B cell (primary cell): ENCODE measurements around the gene TBC1D20. TPM values are rescaled to one million over a fixed set of nuclear protein-coding genes. Genes with fewer than 3 reads are reported as not detected.
"Not testable (repeated sequence)": the region's sequence is repeated elsewhere in the genome, so short reads cannot be mapped to it uniquely, and the experiment has no call there.

ENCODE experiments used
- ATAC-seq: fragments of 200-7000 bp; cut with Tn5 transposase; one replicate; pipeline ENCODE4 v1.10.0; 2021; ENCODE audit warnings: low read depth, mild to moderate bottlenecking, moderate number of reproducible peaks, moderate library complexity
- CTCF ChIA-PET: fragments of 350-600 bp; sonication (Branson Sonifier 250); formaldehyde crosslinking; loops from one replicate; lab custom pipeline; 2021; ENCODE audit warnings: antibody characterized with exemption, inconsistent platforms; lab: Charles Lee
- POLR2A ChIA-PET: fragments of 350-600 bp; sonication (Branson Sonifier 250); formaldehyde crosslinking; loops from one replicate; lab custom pipeline; 2021; ENCODE audit warnings: antibody characterized with exemption; lab: Charles Lee
- DNase-seq: peaks from one replicate; pipeline ENCODE4 v3.0.0; 2013
- H2AFZ ChIP-seq: 2 replicates; pipeline ENCODE4 v1.6.1; 2012; ENCODE audit warnings: mild to moderate bottlenecking, low read depth, low read length; ENCODE audit not compliant: insufficient read depth, poor library complexity, severe bottlenecking
- H3K27ac ChIP-seq, 2 donors: 1 replicate in 1 of 2; 2 replicates in 1 of 2; pipeline ENCODE4 v1.5.1; 2012 to 2013; ENCODE audit warnings: low read length in 2 of 2, mild to moderate bottlenecking in 2 of 2, moderate library complexity in 1 of 2
- H3K27me3 ChIP-seq, 4 experiments: fragments of 200-600 bp in 1 of 4; sonication (generic) in 1 of 4; replicated peaks in 1 of 4; 1 replicate in 2 of 4; 2 replicates in 2 of 4; pipeline versions ENCODE4 v1.6.1 to v1.7.0; 2013 to 2016; ENCODE audit warnings: low read length in 3 of 4, mild to moderate bottlenecking in 2 of 4, mixed read lengths in 1 of 4, moderate library complexity in 1 of 4; ENCODE audit not compliant: insufficient read depth in 4 of 4, control insufficient read depth in 3 of 4; ENCODE audit errors: control extremely low read depth in 1 of 4
- H3K36me3 ChIP-seq, 2 experiments: replicated peaks in 1 of 2; 1 replicate in 1 of 2; 2 replicates in 1 of 2; pipeline versions ENCODE4 v1.6.1 to v1.7.1; 2013; ENCODE audit warnings: low read length in 1 of 2; ENCODE audit not compliant: insufficient read depth in 2 of 2, control insufficient read depth in 1 of 2; ENCODE audit errors: control extremely low read depth in 1 of 2, extremely low read depth in 1 of 2
- H3K4me1 ChIP-seq, 2 donors: fragments of 200-600 bp in 1 of 2; sonication (generic) in 1 of 2; 1 replicate in 1 of 2; 2 replicates in 1 of 2; pipeline versions ENCODE4 v1.5.1 to v1.6.1; 2013 to 2017; ENCODE audit warnings: low read length in 2 of 2; ENCODE audit not compliant: control insufficient read depth in 2 of 2, insufficient read depth in 2 of 2
- H3K4me2 ChIP-seq: replicated peaks from 2 replicates; pipeline ENCODE3; 2012; ENCODE audit warnings: mild to moderate bottlenecking, low read depth, low read length; ENCODE audit not compliant: poor library complexity, severe bottlenecking
- H3K4me3 ChIP-seq, 5 experiments: fragments of 200-600 bp in 1 of 5; sonication (generic) in 1 of 5; 1 replicate in 3 of 5; 2 replicates in 2 of 5; pipeline versions ENCODE4 v1.5.1 to v1.7.0; 2011 to 2016; ENCODE audit warnings: low read length in 4 of 5, mild to moderate bottlenecking in 4 of 5, low read depth in 2 of 5, control low read depth in 1 of 5, moderate library complexity in 1 of 5; ENCODE audit not compliant: insufficient read depth in 1 of 5; ENCODE audit errors: control extremely low read depth in 1 of 5, extremely low read depth in 1 of 5
- H3K79me2 ChIP-seq: fragments of 200-600 bp; sonication (generic); one replicate; pipeline ENCODE4 v1.6.0; 2016; ENCODE audit warnings: low read length; ENCODE audit not compliant: control insufficient read depth, insufficient read depth
- H3K9ac ChIP-seq: fragments of 200-600 bp; sonication (generic); 2 replicates; pipeline ENCODE4 v1.6.1; 2017; ENCODE audit warnings: mild to moderate bottlenecking, low read length, moderate library complexity
- H3K9me3 ChIP-seq, 3 donors: one replicate each; pipeline versions ENCODE4 v1.6.1 to v1.7.1; 2013; ENCODE audit warnings: low read length in 2 of 3; ENCODE audit not compliant: control insufficient read depth in 2 of 3, insufficient read depth in 1 of 3; ENCODE audit errors: control extremely low read depth in 1 of 3
- H4K20me1 ChIP-seq: 2 replicates; pipeline ENCODE4 v1.6.0; 2012; ENCODE audit warnings: mild to moderate bottlenecking, low read length; ENCODE audit not compliant: insufficient read depth, control insufficient read depth, poor library complexity, severe bottlenecking
- H3K27ac Mint-ChIP-seq: one replicate; pipeline ENCODE4 v1.8.0; 2021; ENCODE audit warnings: mixed read lengths
- H3K27me3 Mint-ChIP-seq: one replicate; pipeline ENCODE4 v1.8.0; 2021; ENCODE audit warnings: mixed read lengths
- H3K4me1 Mint-ChIP-seq: one replicate; pipeline ENCODE4 v1.8.0; 2021; ENCODE audit warnings: mixed read lengths
- H3K4me3 Mint-ChIP-seq: one replicate; pipeline ENCODE4 v1.8.0; 2021; ENCODE audit warnings: mixed read lengths
- H3K9me3 Mint-ChIP-seq: one replicate; pipeline ENCODE4 v1.8.0; 2022; ENCODE audit warnings: mixed read lengths; ENCODE audit not compliant: insufficient read depth
- CTCF ChIP-seq: fragments of 200-600 bp; IDR thresholded peaks from one replicate; pipeline ENCODE4 v1.8.0; 2022; ENCODE audit warnings: antibody characterized with exemption, mild to moderate bottlenecking
- EZH2 ChIP-seq: IDR thresholded peaks from 2 replicates; pipeline ENCODE4 v1.6.1; 2012; ENCODE audit warnings: borderline replicate concordance, low read depth, mild to moderate bottlenecking, moderate library complexity, low read length; ENCODE audit not compliant: insufficient read depth, poor library complexity, severe bottlenecking
- WGBS: methylation state at CpG from one replicate; pipeline ENCODE4 v1.1.5; 2013; ENCODE audit warnings: missing lambda C conversion rate; ENCODE audit not compliant: insufficient coverage; 5-methylcytosine and 5-hydroxymethylcytosine counted together
- intact Hi-C: fragments of 100-400 bp; cut with micrococcal nuclease; formaldehyde crosslinking; loops from one replicate; pipeline ENCODE4 v1.10.0; 2022
- polyA plus RNA-seq: library from polyadenylated mRNA; depleted of rRNA; stranded (reverse); fragments of >200 nt; gene quantifications from 2 replicates; pipeline ENCODE4 v1.2.3, GENCODE V29; 2012
- total RNA-seq, 2 donors: library from RNA; stranded (reverse); fragments of 120-200 nt in 1 of 2; gene quantifications; 1 replicate in 1 of 2; 2 replicates in 1 of 2; pipeline versions ENCODE4 v1.2.3 to v1.2.4, GENCODE V29; 2013 to 2022

Gene TBC1D20
- total and polyA plus RNA-seq, 2 donors (not counting 1 experiment from before 2014, with no cell fraction given): 31.7 to 40.0 TPM

- no peak overlapping the region for H3K4me3 ChIP-seq
- no peaks in the 10 kb centered on the region for H3K9me3 ChIP-seq
- H3K79me2 ChIP-seq: no peaks in the 10 kb centered on the region
- H3K9me3 Mint-ChIP-seq: no peaks in the 10 kb centered on the region
- H3K27me3 Mint-ChIP-seq: no peaks in the 10 kb centered on the region
- ChIA-PET POLR2A (interaction anchor here (0.6 kb wide), 1 partner anchor 134 kb away, joined by 3 read pairs; no protein-coding TSS in a partner anchor), CTCF (interaction anchor here (0.7 to 10.0 kb wide), 14 partner anchors 9 to 212 kb away, joined by 3 to 169 read pairs (median 6); partner anchors contain the start of genes RBCK1 and TBC1D20)
- no peak overlapping the region for H3K4me2 ChIP-seq
- H3K36me3 ChIP-seq: peaks cover 0 to 28% of the 10 kb centered on the region in 2 experiments
- TF ChIP-seq EZH2 (no peak), CTCF (no peak)
- intact Hi-C loops: no loop called here
- no peaks in the 10 kb centered on the region for H4K20me1 ChIP-seq
- H3K4me1 Mint-ChIP-seq: peaks cover 2% of the 10 kb centered on the region
- no peak overlapping the region for H3K27ac Mint-ChIP-seq
- no peaks in the 10 kb centered on the region for H3K4me1 ChIP-seq
- DNase-seq (no peak), ATAC-seq (no peak)
- H3K9ac ChIP-seq: no peak overlapping the region
- H3K27ac ChIP-seq: no peak overlapping the region
- no peak overlapping the region for H2AFZ ChIP-seq
- no peaks in the 10 kb centered on the region for H3K27me3 ChIP-seq
- no peak overlapping the region for H3K4me3 Mint-ChIP-seq
- WGBS: 100% methylated on average over 1 of the region's 8 CpGs
Measured at GRCh38 chr20:478010-478948, 15.9 kb upstream of the TBC1D20 start.

- H3K9ac ChIP-seq, DNase-seq, H4K20me1 ChIP-seq, H3K4me2 ChIP-seq, H3K27ac Mint-ChIP-seq, H3K9me3 Mint-ChIP-seq, ATAC-seq, H3K4me1 ChIP-seq, H3K4me1 Mint-ChIP-seq, H3K4me3 Mint-ChIP-seq, H3K79me2 ChIP-seq, H3K9me3 ChIP-seq, H3K27me3 ChIP-seq, intact Hi-C loops, H3K27me3 Mint-ChIP-seq, H3K27ac ChIP-seq, H2AFZ ChIP-seq, H3K4me3 ChIP-seq: not testable (repeated sequence)
- H3K36me3 ChIP-seq: peaks cover 0 to 13% of the 10 kb centered on the region in 2 experiments
- ChIA-PET CTCF (interaction anchor here (1.0 to 10.0 kb wide), 5 partner anchors 14 to 123 kb away, joined by 3 to 169 read pairs (median 5); partner anchors contain the start of gene TBC1D20), POLR2A (interaction anchor here (1.0 to 1.1 kb wide), 2 partner anchors 122 to 152 kb away, joined by 4 to 5 read pairs; no protein-coding TSS in a partner anchor)
- WGBS: 100% methylated on average over 2 of the region's 6 CpGs
Measured at GRCh38 chr20:476561-477249, 14.4 kb upstream of the TBC1D20 start.
